GM23338 (cell line): Measurements from ENCODE around the gene WNK1.

Experiments
- CREB1 ChIP-seq: fragments of 250-450 bp; sonication (Bioruptor Pico); IDR thresholded peaks from 2 replicates; pipeline ENCODE4 v1.5.0; 2020; ENCODE audit warnings: low read depth, mild to moderate bottlenecking, moderate library complexity
- CTCF ChIP-seq, 2 experiments: fragments of 200-600 bp in 1 of 2; sonication (generic) in 1 of 2; conservative IDR thresholded peaks; 2 replicates each; pipeline versions ENCODE4 v1.5.1 to v1.6.1; 2016 to 2017; ENCODE audit warnings: antibody characterized with exemption in 2 of 2, low read depth in 2 of 2, mild to moderate bottlenecking in 2 of 2, moderate library complexity in 1 of 2
- EZH2 ChIP-seq: fragments of 200-600 bp; sonication (generic); IDR thresholded peaks from one replicate; pipeline ENCODE4 v1.8.0; 2017; ENCODE audit warnings: antibody characterized with exemption, mild to moderate bottlenecking, low read depth; ENCODE audit not compliant: unreplicated experiment
- EZH2phosphoT487 ChIP-seq: fragments of 200-600 bp; sonication (generic); IDR thresholded peaks from one replicate; pipeline ENCODE4 v1.8.1; 2018; ENCODE audit warnings: antibody characterized with exemption; ENCODE audit not compliant: unreplicated experiment
- JUNB ChIP-seq: IDR thresholded peaks from one replicate; pipeline ENCODE4 v1.6.1; 2016; ENCODE audit warnings: antibody characterized with exemption; ENCODE audit not compliant: unreplicated experiment
- POLR2AphosphoS5 ChIP-seq: IDR thresholded peaks from 2 replicates; pipeline ENCODE4 v1.6.1; 2016; ENCODE audit warnings: antibody characterized with exemption, low read depth
- REST ChIP-seq: IDR thresholded peaks from one replicate; pipeline ENCODE4 v1.6.1; 2018; ENCODE audit warnings: antibody characterized with exemption; ENCODE audit not compliant: unreplicated experiment
- STAT1 ChIP-seq: IDR thresholded peaks from one replicate; pipeline ENCODE4 v1.6.1; 2016; ENCODE audit warnings: antibody characterized with exemption; ENCODE audit not compliant: unreplicated experiment

GRCh38 chr12:938810-939209, 186.4 kb downstream of the WNK1 start:
- TF ChIP-seq CREB1 (CRISPR knock-in tag) = no peak
- no peak for TF ChIP-seq EZH2
- no peak for TF ChIP-seq CTCF (conservative IDR thresholded peaks at IDR 0.05; ENCODE audit: low read depth in 2 of 2)
- no peak for TF ChIP-seq REST
- TF ChIP-seq POLR2AphosphoS5 = no peak
- TF ChIP-seq STAT1 = no peak
- TF ChIP-seq EZH2phosphoT487 = no peak
- TF ChIP-seq JUNB = no peak
